Ramos (cell line): Measurements from ENCODE around the gene STXBP2.

Source experiments
- in situ Hi-C: fragments of 300-500 bp; cut with MboI; formaldehyde crosslinking; loops from one replicate; pipeline ENCODE4 v1.14.3; 2022; ENCODE audit warnings: low sequenced_read_pairs; ENCODE audit not compliant: unreplicated experiment

The STXBP2 gene

GRCh38 chr19:7636691-7637373 is at the start of gene STXBP2:
STXBP2 (plus strand) TSS chr19:7637110; CDS start chr19:7637150, 40 bp downstream.
- in situ Hi-C loops = no loop called here

GRCh38 chr19:7589822-7590221 is 47.1 kb upstream of the STXBP2 start:
- in situ Hi-C loops = no loop called here

DNA sequence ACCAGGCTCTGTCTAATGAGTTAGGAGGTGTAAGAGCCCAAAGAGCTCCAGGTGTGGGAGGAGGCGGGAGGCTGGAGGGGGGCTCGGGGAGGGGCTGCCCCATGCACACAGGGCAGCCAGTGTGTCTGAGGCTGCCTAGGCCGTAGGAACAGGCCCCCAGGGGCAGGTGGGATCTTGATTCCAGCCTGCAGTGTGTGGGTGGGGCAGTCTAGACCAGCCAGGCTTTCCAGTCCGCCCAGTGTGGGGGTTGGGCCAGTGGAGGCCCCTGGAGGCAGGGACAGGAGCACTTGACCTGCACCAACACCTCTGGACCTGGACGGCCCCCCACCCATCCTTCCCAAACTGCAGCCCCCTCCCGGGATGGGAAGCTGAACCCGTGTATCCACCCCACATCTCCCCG is 46.7 kb upstream of the STXBP2 start:
- in situ Hi-C loops = no loop called here

- in situ Hi-C loops = no loop called here
Measured at GRCh38 chr19:7595466-7596133, 41.3 kb upstream of the STXBP2 start, which contains the start of gene CAMSAP3. CAMSAP3 (plus strand) TSS chr19:7595863; CDS start chr19:7596003, 140 bp downstream.

GRCh38 chr19:7596211-7596937 is 40.5 kb upstream of the STXBP2 start:
- in situ Hi-C loops = no loop called here

- in situ Hi-C loops = no loop called here
Measured at GRCh38 chr19:7597689-7598088, 39.2 kb upstream of the STXBP2 start.

DNA sequence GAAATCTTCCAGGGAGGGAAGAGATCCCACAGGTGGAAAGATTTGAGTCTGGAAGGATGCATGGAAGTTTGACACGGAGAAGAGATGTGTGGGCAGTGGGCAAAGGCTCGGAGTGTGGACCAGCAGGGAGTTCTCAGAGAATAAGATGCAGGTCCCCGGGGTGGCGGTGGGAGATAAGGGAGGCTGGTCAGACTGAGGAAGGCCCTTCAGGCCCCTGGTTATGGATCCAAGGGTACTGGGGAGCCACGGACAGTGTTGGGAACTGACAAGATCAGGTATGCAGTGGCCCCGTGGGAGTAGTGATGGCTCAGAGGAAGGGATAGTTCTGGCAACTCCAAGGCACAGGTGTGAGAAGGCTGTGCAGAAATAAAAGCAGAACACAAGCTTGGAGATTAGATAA is 38.7 kb upstream of the STXBP2 start:
- in situ Hi-C loops = no loop called here

DNA sequence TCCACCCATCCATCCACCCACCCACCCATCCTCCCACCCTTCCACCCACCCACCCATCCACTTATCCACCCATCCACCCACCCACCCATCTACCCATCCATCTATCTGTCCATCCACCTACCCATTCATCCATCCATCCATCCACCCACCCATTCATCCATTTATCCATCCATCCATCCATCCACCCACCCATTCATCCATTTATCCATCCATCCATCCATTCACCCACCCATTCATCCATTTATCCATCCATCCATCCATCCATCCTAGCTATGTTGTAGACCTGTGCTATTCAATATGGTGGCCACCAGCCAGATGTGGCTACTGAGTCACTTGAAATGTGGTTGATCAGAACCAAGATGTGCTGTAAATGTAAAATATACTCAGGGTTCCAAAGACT is 36.2 kb upstream of the STXBP2 start:
- in situ Hi-C loops = no loop called here

GRCh38 chr19:7602240-7602934 is 34.5 kb upstream of the STXBP2 start:
- in situ Hi-C loops = no loop called here

DNA sequence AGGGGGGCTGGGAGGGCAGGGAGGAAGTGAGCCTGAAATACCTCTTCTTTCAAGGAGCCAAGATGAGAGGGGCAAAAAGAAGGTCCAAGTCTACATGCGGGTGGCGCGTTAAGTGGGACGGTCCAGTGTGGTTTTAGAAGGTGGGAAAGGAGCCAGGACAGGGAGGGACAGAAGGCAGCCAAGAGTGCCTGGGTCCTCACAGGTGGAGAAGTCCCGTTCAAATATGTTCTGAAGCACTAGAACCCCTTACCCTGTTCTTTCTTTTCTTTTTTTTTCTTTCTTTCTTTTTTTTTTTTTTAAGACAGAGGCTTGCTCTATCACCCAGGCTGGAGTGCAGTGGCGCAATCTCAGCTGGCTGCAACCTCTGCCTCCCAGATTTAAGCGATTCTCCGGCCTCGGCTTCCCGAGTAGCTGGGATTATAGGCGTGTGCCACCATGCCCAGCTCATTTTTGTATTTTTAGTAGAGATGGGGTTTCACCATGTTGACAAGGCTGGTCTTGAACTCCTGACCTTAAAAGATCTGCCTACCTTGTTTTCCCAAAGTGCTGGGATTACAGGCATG is 33.9 kb upstream of the STXBP2 start:
- in situ Hi-C loops = no loop called here

GRCh38 chr19:7603919-7604318 is 33.0 kb upstream of the STXBP2 start:
- in situ Hi-C loops = no loop called here

GRCh38 chr19:7605490-7606222 is 31.3 kb upstream of the STXBP2 start:
- in situ Hi-C loops = no loop called here

DNA sequence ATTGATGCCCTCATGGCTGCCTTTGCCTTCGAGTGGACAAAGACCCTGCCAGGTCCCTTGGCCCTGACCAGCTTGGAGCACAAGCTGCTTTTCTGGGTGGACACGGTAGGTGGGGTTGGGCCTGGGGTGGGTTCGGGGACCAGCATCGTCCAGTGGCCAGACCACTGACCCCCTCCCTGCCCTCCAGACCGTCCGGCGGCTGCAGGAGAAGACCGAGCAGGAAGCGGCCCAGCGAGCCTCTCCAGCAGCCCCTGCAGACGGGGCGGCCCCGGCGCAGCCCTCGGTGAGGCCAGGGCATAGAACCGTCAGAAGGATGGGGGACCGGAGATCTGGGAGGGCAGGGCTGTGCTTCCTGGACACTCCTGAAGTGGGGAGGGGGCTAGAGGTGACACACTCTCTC is 30.6 kb upstream of the STXBP2 start:
- in situ Hi-C loops = no loop called here

- in situ Hi-C loops = no loop called here
Measured at GRCh38 chr19:7607212-7607873, 29.6 kb upstream of the STXBP2 start.

DNA sequence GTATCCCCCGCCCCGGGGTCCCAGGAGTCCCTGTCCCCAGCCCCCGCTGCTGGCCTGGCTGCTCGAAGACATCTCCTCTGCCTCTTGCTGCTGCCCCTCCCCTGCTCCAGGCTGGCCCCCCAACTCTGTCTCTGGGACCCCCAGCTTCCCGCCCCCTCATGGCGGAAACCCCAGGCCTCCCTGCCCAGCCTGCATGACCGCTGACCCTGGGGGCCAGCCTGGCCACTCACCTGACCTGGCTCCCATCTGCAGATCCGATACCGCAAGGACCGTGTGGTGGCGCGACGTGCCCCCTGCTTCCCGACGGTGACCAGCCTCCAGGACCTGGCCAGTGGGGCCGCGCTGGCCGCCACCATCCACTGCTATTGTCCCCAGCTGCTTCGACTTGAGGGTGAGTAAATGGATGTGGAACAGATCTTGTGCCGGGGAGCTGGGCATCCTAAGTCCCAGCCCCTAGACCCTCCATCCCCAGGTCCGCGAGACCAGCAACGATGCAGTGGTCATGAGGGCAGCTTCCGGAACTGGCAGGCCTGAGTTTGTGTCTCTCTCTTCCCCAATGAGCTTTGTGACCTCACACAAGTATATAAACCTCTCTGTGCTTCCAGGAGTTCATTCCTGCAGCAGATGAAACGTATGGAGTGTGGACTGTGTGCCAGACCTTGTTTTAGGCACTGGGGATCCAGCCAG is 28.9 kb upstream of the STXBP2 start:
- in situ Hi-C loops = no loop called here

GRCh38 chr19:7610491-7611240 is 26.2 kb upstream of the STXBP2 start:
- in situ Hi-C loops = no loop called here

DNA sequence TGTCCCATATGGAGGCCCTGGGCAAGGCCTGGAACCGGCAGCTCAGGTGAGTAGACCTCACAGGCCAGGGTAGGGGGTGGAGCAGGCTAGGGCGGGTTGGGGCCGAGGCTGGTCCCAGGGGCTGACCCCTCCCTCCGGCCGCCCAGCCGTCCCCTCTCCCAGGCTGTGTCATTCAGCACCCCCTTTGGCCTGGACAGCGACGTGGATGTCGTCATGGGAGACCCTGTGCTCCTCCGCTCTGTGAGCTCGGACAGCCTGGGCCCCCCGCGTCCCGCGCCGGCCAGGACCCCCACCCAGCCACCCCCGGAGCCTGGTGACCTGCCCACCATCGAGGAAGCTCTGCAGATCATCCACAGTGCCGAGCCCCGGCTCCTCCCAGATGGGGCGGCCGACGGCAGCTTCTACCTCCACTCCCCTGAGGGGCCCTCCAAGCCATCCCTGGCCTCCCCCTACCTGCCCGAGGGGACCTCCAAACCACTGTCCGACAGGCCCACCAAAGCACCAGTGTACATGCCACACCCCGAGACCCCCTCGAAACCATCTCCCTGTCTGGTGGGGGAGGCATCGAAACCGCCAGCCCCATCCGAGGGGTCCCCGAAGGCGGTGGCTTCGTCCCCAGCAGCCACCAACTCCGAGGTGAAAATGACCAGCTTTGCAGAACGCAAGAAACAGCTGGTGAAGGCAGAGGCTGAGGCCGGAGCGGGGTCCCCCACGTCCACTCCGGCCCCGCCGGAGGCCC is 25.2 kb upstream of the STXBP2 start:
- in situ Hi-C loops = no loop called here
